NK-92 treated with Interleukin-12 subunit alpha and Interleukin-12 subunit beta, amount 100 ng/mL, for 24 hours (cell line): Measurements from ENCODE around the gene CHST11.
"Not testable (repeated sequence)": the region's sequence is repeated elsewhere in the genome, so short reads cannot be mapped to it uniquely, and the experiment has no call there.

Experiments used
- DNase-seq: peaks from one replicate; lab custom pipeline; 2025; lab: John Stamatoyannopoulos, UW

CHST11 gene

GRCh38 chr12:104741077-104741476, 284.3 kb downstream of the CHST11 start:
- no peak for DNase-seq

GRCh38 chr12:104741497-104742367, 285.0 kb downstream of the CHST11 start:
- no peak for DNase-seq

GRCh38 chr12:104742551-104743201, 285.9 kb downstream of the CHST11 start:
- no peak for DNase-seq

GRCh38 chr12:104743202-104743580, 286.4 kb downstream of the CHST11 start:
- DNase-seq = no peak

GRCh38 chr12:104743753-104744548, 287.2 kb downstream of the CHST11 start:
- not testable (repeated sequence) for DNase-seq

- no peak for DNase-seq
These were observed 289.8 kb downstream of the CHST11 start for GRCh38 chr12:104746467-104747088.

GRCh38 chr12:104747330-104747729, 290.6 kb downstream of the CHST11 start:
- no peak for DNase-seq

GRCh38 chr12:104747955-104748354, 291.2 kb downstream of the CHST11 start:
- DNase-seq = no peak

GRCh38 chr12:104748356-104748755, 291.6 kb downstream of the CHST11 start:
- DNase-seq = no peak

- DNase-seq = no peak
These were observed 292.0 kb downstream of the CHST11 start for GRCh38 chr12:104748790-104749189.

- no peak for DNase-seq
These were observed 292.8 kb downstream of the CHST11 start for GRCh38 chr12:104749545-104749944.

- DNase-seq = no peak
These were observed 293.3 kb downstream of the CHST11 start for GRCh38 chr12:104750061-104750460.

- DNase-seq = no peak
These were observed 294.4 kb downstream of the CHST11 start for GRCh38 chr12:104751120-104751519.

GRCh38 chr12:104751594-104751993, 294.8 kb downstream of the CHST11 start:
- no peak for DNase-seq

GRCh38 chr12:104752016-104752415, 295.3 kb downstream of the CHST11 start:
- no peak for DNase-seq

- DNase-seq = no peak
These were observed 296.1 kb downstream of the CHST11 start for GRCh38 chr12:104752881-104753280.

- no peak for DNase-seq
These were observed 300.2 kb downstream of the CHST11 start for GRCh38 chr12:104756901-104757300.

GRCh38 chr12:104758771-104759170, 302.0 kb downstream of the CHST11 start:
- no peak for DNase-seq

GRCh38 chr12:104761091-104761490, 304.3 kb downstream of the CHST11 start:
- no peak for DNase-seq

GRCh38 chr12:104761611-104762010, 304.9 kb downstream of the CHST11 start:
- DNase-seq = no peak

GRCh38 chr12:104763168-104763805, 306.5 kb downstream of the CHST11 start:
- DNase-seq = peak; percentile 5
